Upper lobe of left lung (tissue), 4 donors: ENCODE data around the gene TLCD2.
"Not testable (repeated sequence)": the region's sequence is repeated elsewhere in the genome, so short reads cannot be mapped to it uniquely, and the experiment has no call there.

Source experiments
- CTCF ChIP-seq, 6 experiments: fragments of 450-650 bp in 4 of 6; fragments of 200-600 bp in 2 of 6; sonication (generic) in 2 of 6; IDR thresholded peaks; one replicate each; pipeline ENCODE4 v1.5.1; 2016 to 2019; ENCODE audit warnings: antibody characterized with exemption in 6 of 6
- EP300 ChIP-seq, 4 donors: sonication (generic); formaldehyde crosslinking; IDR thresholded peaks; one replicate each; pipeline ENCODE4 v1.5.1; 2017; ENCODE audit warnings: antibody characterized with exemption in 4 of 4, control low read depth in 2 of 4
- POLR2A ChIP-seq, 4 donors: fragments of 450-650 bp; IDR thresholded peaks; one replicate each; pipeline ENCODE4 v1.5.1; 2016 to 2017; ENCODE audit warnings: antibody characterized with exemption in 4 of 4, mild to moderate bottlenecking in 2 of 4
- POLR2AphosphoS5 ChIP-seq, 2 donors: sonication (generic); formaldehyde crosslinking; IDR thresholded peaks; one replicate each; pipeline ENCODE4 v1.5.1; 2017; ENCODE audit warnings: antibody characterized with exemption in 2 of 2

DNA sequence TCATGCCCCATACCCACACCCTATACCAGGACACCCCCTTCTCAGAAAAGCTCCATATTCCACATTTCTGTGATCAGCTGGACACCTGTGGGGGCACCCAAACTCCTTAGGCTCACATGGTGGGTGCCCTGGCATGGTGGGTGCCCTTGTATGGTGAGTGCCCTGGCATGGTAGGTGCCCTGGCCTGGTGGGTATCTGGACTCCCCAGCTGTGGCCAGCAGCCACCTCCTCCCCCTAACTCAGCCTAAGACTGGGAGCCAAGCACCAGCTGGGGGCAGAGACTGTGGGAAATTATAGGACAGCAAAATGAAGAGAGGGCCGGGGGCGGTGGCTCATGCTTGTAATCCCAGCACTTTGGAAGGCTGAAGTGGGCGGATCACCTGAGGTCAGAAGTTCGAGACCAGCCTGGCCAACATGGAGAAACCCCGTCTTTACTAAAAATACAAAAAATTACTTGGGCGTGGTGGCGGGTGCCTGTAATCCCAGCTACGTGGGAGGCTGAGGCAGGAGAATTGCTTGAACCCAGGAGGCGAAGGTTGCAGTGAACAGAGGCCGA, 1.3 kb downstream of the TLCD2 start:
- TF ChIP-seq CTCF, POLR2A, EP300, POLR2AphosphoS5 (IDR thresholded peaks at IDR 0.05): not testable (repeated sequence)
